Astrocyte (in vitro differentiated cells and primary cell): Measurements from ENCODE around the gene LAMA4.

Source experiments
- EZH2 ChIP-seq: IDR thresholded peaks from 2 replicates; pipeline ENCODE4 v1.6.1; 2012; ENCODE audit warnings: mild to moderate bottlenecking, low read length, inconsistent platforms; ENCODE audit not compliant: insufficient read depth
- TF ChIP-seq, protein P1 (sequence below): IDR thresholded peaks from 2 replicates; pipeline ENCODE4 v1.5.1; 2011; ENCODE audit warnings: low read depth, mild to moderate bottlenecking, inconsistent platforms, low read length, moderate library complexity; ENCODE audit not compliant: insufficient read depth

GRCh38 chr6:112268654-112269053 is 14.3 kb upstream of the LAMA4 start:
- TF ChIP-seq, protein P1, sequence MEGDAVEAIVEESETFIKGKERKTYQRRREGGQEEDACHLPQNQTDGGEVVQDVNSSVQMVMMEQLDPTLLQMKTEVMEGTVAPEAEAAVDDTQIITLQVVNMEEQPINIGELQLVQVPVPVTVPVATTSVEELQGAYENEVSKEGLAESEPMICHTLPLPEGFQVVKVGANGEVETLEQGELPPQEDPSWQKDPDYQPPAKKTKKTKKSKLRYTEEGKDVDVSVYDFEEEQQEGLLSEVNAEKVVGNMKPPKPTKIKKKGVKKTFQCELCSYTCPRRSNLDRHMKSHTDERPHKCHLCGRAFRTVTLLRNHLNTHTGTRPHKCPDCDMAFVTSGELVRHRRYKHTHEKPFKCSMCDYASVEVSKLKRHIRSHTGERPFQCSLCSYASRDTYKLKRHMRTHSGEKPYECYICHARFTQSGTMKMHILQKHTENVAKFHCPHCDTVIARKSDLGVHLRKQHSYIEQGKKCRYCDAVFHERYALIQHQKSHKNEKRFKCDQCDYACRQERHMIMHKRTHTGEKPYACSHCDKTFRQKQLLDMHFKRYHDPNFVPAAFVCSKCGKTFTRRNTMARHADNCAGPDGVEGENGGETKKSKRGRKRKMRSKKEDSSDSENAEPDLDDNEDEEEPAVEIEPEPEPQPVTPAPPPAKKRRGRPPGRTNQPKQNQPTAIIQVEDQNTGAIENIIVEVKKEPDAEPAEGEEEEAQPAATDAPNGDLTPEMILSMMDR, result no peak
- no peak for TF ChIP-seq EZH2
